Stimulated activated CD4-positive, alpha-beta T cell treated with anti-CD3 and anti-CD28 coated beads, TNF-alpha, amount 100 ng/mL, for 4 hours (primary cell): ENCODE data around the gene QSOX2.
A peak's percentile ranks its signal among the peaks of the same experiment; 100 is the strongest.

Experiments used
- DNase-seq, 3 experiments: peaks; one replicate each; pipeline ENCODE4 v3.0.0-alpha.2; 2020; ENCODE audit warnings: low read depth in 3 of 3

Gene QSOX2, protein sequence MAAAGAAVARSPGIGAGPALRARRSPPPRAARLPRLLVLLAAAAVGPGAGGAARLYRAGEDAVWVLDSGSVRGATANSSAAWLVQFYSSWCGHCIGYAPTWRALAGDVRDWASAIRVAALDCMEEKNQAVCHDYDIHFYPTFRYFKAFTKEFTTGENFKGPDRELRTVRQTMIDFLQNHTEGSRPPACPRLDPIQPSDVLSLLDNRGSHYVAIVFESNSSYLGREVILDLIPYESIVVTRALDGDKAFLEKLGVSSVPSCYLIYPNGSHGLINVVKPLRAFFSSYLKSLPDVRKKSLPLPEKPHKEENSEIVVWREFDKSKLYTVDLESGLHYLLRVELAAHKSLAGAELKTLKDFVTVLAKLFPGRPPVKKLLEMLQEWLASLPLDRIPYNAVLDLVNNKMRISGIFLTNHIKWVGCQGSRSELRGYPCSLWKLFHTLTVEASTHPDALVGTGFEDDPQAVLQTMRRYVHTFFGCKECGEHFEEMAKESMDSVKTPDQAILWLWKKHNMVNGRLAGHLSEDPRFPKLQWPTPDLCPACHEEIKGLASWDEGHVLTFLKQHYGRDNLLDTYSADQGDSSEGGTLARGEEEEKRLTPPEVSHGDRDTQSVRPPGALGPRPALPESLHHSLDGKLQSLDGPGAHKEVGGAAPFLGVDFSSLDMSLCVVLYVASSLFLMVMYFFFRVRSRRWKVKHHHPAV

DNA sequence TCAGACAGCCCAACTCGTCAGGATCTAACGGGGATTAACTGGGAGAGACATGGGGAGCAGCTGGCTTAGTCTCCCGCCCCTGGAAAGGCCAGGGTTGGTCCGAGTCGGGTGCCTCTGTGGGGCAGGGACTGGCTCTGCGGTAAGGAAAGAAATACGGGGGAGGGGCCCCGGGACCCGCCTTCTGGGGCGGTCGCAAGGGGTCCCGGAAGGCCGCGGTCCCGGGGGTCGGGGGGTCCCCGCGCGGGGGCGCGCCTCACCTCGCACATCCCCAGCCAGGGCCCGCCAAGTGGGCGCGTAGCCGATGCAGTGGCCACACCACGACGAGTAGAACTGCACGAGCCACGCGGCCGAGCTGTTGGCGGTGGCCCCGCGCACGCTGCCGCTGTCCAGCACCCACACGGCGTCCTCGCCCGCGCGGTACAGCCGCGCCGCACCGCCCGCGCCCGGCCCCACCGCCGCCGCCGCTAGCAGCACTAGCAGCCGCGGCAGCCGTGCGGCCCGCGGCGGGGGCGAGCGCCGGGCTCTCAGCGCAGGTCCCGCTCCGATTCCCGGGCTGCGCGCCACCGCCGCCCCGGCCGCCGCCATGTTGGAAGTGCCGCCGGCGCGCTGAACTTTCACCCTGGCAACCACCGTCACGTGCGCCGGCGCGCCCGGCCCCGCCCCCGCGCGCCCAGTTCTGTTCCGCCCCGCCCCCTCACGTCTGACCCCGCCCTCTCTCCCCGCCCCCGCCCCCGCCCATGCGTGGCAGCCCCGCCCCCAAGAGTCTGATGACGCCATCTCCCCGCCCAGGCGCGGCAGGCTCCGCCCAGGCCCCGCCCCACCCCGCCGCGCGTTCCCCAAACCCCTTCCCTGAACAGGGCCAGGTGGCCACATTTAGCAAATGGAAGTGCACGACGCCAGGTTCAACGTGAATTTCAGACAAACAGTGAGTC is at the start of gene QSOX2:
QSOX2 (minus strand) TSS at position 594 of the 932 bp plus-strand sequence; CDS start at position 585, 9 bp downstream.
- peak; percentile 77 to 78 (median 77) for DNase-seq

DNA sequence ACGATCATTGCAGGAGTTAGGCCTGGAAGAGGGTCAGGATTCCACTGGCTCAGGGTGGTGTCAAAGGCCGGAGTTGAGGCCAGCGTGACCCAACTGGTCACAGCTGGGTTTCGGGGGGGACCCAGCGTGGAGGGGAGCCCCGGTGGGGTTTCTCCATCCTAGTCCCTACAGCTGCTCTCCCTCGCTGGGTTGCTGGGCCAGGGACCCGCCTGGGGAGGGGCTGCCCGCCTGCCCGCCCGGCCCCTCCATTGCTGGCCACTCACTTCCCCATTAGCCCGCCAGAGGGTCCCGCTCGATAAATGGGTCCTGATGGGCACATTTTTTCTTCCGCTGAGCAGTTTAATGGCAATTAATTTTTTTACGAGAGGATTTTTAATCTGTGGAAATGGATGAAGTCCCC is 49.4 kb upstream of the QSOX2 start:
- no peak for DNase-seq

DNA sequence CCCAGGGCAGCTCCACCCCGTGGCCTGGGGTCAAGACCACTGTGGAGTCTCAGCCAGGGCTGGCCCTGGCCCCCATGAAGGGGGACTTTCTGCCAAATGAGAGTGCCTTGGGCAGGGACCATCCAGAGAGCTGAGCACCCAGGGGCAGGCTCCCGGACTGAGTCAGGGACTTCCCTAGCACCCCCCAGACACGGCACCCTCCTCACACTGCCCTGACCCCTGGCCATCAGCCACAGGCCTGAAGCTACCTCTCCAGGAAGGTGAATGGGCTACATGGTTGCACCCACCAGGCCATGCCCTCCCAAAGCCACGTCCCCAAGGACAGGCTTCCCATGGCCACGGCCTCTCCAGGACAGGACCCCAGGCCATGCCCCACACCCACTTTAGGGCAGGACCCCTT is 48.8 kb upstream of the QSOX2 start:
- DNase-seq: no peak

DNA sequence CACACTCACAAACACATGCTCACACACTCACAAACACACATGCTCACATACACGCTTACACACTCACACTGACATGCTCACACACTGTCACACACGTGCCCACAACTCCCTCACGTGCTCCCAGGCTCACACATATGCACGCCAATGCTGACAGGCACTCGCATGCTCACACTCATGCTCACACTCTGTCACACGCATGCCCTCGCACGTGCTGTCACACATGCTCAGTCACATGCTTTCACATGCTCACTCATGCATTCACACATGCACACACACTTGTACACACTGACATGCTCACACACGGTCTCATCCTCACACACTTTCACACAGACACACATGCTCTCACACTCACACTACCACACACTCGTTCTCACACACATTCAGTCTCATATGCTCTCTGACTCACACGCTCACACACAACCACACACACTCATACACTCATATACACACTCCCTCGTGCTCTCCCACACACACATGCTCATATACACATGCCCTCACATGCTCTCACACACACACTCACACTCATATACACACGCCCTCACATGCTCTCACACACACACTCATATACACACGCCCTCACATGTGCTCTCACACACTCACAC is 48.0 kb upstream of the QSOX2 start:
- DNase-seq: no peak

DNA sequence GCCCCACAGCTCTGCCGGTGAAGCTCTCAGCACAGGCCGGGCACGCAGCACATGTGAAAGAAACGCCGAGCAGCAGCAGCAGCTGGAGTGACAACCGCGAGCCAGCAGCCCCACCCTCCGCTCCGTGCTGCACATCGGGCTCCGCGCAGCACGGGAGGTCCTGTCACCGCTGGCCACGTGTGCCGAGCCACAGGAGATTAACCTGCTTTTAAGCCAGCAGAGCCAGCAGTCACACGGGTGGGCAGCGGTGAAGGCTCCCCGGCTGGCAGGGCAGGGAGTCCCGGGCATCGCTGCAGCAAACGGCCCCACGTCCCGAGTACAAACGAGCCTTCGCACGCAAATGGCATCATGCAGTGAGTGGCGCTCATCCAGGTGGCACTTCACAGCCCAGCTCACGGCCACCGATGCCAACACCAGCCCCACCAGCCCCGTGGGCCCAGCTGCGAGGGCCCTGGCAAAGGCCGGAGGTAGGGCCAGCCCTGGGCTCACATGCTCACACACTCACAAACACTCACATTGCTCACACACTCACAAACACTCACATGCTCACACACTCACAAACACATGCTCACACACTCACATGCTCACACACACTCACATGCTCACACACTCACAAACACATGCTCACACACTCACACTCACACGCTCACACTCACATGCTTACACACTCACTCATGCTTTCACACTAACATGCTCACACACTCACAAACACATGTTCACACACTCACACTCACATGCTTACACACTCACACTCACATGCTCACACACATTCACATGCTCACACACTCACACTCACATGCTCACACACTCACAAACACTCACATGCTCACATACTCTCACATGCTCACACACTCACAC is 47.2 kb upstream of the QSOX2 start:
- no peak for DNase-seq

DNA sequence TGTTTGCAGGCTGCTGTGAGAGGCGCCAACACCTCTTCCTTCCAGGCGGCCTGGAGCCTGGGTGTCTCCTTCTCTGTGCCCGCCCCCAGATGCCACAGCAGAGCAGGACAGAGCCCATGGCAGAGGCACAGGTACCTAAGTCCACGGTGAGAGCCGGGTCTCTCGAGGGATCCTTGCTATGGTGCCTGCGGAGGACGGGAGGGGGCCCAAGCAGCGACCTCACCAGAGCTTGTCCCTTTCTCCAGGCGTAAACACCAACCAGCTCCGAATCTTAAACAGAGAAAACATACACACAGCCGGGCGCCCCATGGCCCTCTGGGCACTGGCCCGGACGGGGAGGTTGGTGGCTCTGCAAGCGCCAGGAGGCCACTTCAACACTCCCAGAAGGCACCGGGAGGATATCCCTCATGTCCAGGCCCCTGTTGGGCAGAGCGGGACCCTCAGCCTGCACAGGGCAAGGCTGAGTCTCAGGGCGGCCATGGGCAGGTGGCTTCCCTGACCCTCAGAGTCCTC is 46.5 kb upstream of the QSOX2 start:
- DNase-seq: no peak

DNA sequence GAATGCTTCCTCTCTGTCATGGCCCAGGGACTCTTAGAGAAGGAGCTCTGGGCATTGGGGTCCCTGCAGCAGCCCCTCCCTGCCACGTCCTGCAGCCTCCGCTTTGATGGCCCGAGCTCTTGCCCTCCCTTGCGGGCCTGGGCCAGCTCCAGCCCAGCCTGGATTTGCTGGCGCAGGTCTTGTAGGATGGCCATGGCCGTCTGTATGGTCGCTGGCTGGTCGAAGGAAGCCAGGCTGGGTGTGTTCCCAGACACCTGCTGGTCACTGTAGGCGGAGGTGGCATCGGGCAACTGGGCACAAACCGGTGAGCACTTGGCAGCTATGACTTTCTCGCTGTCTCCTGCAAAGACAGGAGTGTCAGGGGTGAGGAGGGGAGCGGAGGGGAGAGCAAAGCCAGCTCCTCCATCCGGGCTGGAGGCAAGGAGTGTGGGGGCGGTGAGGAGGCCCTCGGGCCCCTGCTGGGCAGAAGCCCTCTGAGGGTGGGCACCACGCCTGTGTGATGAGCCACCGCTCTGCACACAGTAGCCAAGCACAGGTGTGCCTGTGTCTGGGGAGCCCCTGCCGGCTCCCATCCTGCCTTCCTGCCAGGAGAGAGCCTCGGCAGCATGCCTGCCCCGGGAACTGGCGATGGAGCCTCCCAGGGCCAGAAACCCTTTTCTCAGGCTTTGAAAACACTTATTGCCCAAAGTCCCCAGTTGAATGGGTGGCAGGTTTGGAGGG is 45.9 kb upstream of the QSOX2 start:
- no peak for DNase-seq

DNA sequence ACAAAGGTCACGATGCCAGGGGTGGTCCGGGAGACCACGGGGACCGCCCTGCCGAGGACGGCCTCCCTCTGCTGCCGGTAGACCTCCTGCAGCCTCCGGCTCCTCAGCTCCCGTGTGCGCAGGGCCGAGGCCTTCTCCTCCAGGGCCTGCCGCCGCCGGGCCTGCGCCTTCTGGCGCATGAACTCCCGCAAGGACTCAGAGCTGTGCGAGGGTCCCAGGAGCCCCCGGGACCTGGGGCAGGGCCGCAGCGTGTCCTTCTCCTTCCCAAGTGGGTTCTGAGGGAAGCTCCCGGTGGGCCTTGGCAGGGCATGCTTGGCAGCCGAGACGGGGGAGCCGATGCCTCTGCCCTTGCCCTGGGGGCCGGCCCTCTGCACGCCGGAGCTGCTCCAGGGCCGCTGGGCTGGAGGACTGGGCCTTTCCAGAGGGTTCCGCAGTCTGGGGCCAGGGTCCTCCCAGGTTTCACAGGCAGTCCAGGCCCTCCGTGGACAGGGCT is 44.9 kb upstream of the QSOX2 start:
- DNase-seq: no peak

DNA sequence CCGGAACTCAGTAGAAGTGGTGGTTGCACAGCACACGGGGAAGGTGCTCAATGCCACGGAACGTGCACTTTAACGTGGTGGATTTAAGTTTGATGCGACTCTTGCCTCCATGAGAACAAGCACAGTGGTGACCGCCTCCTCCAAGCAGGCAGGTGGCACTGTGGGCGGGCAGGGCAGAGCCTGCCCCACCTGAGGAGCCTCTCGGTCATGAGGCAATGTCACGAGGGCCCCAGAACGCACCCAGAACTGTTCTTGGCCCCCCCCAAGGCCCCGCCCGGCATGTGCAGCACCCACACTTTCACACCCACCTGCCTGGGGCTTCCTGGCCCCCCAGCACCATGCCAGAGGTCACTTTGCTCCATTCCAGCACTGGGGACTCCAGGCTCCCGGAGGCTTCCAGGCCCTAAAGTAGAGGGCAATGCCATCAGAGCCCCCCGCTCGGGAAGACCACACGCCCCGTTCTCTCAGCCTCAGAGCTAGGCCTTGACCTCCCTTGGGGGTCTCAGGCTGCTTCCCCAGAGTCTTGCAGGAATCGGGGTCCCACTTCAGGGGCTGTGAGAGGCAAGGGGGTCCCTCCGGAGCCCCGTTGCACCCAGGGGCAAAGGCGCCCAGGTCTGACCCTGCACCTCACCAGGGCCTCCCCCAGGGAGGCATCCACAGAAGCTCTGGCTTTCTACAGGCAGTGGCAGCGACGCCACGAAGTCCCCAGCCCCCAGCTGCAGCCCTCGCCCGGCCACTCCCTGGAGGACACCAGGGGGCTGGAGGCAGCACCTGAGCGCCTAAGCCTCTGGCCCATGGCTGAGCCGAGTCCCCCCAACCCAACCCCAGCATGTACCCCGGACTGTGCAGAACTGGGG is 44.3 kb upstream of the QSOX2 start:
- no peak for DNase-seq

DNA sequence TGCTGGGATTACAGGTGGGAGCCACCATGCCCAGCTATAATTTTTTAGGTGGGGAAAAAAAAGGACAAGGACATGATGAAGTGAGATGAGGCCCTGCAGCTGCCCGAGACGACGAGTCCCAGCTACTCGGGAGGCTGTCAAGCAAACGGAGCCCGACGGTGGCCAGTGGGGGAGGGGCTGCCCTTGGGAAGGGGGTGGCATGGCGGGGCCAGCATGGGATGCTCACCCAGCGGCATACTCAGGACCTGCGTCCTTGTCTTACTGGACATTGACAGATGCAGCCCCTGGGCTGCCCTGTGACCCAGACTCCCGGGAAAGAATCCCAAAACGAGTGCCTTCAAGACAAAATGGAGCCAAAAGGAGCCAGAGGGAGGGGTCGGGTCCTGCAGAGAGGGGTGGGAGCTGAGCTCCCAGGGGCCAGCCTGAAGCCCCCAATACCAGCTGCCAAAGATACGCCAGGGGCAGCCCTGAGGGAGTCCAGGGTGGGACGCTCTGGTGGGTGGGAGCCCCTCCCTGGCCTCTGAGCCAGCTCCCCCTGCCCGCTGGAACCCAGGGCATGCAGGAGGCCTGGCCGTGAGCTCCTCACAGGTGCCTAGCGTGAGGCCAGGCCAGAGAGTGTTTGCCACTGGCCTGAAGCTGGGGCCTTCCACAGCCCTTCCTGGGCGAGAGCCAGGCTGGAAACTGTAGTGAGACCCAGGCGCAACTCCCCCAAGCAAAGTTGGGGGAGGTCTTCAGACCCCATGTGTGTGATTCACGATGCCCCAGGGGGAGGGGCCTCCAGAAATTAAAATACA is 42.5 kb upstream of the QSOX2 start:
- no peak for DNase-seq

DNA sequence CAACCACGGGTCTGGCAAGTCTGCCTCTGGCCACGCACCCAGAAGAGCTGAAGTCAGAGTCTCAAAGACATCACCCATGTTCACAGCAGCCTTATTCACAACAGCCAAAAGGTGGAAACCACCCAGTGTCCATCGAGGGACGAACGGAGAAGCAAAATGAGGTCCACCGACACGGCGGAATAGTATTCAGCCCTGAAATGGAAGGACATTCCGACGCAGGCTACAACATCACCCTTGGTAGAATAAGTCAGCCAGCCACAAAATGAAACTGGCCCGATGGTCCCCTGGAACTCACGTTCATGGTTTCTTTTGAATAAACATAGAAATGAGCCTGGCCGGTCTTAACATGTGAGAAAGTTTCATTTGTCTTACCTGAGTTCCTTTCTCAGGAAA is 41.4 kb upstream of the QSOX2 start:
- DNase-seq: no peak

DNA sequence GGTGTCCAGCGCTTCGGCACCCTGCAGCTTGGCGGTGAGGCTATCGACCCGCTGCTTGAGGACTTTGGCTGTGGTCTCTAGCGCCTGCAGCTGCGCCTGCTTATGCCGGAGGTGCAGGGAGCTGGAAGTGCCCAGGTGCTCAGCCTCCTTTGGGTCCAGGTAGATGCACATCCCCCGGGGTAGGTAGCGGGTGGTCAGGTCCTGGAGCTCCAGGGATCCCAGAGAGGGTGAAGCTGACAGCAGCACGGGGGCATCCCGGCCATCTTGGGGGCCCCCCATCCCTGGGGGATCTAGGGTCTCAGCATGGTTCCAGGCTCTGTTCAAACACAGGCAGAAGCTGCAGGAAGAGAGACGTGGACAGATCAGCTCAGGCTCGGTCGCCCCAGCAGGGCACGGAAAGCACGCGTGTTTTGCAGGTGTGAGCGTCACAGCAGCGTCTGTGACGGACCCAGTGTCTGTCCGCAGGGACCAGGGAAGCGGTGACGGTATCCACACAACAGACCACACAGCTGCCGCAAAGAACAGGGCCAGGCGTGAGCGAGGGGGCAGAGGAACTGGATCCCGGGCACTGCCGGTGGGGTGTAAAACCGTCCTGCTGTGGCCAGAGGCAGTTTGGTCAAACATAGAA is 40.9 kb upstream of the QSOX2 start:
- no peak for DNase-seq

DNA sequence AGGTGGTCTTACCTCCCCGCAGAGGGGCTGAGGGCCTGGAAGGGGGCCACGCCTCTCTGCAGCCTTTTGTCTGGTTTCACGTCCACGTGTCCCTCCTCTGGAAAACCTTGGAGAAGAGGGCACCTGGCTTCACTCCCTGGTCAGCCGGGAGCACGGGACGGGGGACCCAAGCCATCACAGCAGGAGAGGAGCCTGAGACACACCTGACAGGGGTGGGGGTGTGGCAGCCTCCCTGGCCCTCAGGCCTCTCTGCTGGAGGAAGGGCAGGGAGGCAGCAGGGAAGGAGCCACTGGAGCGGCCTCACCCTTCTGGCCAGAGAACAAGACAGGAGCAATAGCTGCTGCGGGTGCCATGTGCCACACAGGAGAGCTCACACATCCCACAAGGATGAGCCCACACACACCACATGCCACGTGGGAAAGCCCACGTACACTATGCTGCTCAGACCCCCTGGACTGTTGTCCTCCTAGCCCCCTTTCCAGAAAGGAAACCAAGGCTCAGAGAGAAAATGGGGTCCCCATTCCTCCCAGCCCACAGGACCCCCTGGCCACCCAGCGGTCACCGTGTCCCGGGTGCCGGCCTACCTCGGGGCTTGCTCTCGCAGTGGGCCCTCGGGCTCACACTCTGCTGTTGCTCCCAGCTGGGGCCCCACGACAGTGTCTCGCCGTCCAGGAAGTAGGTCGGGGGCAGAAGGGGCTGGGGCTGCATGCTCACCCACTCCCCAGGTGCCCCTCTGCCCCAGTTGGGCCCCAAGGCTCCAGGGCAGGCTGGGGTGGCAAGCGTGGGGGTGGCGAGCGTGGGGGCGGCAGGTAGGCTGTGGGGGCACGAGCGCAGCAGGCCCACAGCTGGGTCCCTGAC is 40.1 kb upstream of the QSOX2 start:
- no peak for DNase-seq

DNA sequence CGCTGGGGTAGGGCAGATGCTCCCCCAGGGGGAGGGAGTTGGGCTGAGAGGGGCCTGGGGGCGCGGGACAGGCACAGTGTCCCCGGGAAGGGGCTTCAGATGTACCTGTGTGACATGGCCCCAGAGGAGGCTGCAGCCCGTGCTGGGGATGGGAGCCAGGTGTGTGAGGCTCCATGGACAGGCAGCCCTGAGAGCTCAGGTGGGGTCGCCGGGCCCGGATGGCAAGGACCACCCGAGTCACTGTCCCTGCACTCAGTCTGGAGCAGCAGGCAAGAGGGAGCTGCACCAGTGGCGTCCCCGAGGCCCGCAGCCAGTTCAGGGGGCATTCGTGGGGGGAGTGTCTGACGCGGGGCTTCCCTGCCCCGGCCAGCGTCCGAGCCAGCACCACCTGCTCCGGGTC is 39.3 kb upstream of the QSOX2 start:
- no peak for DNase-seq

DNA sequence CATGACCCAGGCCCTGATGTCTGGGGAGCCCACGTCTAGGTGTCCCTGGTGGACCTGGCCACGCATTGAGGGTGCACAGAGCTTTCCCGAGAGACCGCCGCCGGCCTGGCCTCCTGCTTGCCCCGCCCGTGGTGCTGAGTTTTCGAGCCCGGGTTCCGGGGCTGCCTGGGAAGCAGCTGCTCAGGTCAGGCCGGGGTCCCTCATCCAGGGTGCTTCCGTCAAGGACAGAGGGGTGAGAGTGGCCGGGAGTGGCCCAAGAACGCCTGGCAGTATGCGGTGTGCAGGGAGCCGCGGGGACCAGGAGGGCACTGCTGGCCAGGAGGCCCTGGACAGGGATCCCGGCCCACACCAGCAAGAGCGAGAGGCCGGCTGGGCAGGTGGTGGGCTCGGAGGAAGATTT is 38.7 kb upstream of the QSOX2 start:
- DNase-seq: no peak
